DOHH2 (cell line): Measurements from ENCODE around the gene NDUFB11.
"Not testable (repeated sequence)": the region's sequence is repeated elsewhere in the genome, so short reads cannot be mapped to it uniquely, and the experiment has no call there.

Experiments used
- CTCF ChIP-seq: fragments of 200-600 bp; sonication (generic); IDR thresholded peaks from one replicate; pipeline ENCODE4 v1.5.1; 2014; ENCODE audit warnings: antibody characterized with exemption, mild to moderate bottlenecking, low read depth, low read length; ENCODE audit not compliant: poor library complexity, severe bottlenecking
- EZH2phosphoT487 ChIP-seq: fragments of 200-600 bp; sonication (generic); IDR thresholded peaks from 2 replicates; pipeline ENCODE4 v1.6.1; 2017; ENCODE audit warnings: borderline replicate concordance, mild to moderate bottlenecking, antibody characterized with exemption, low read length, moderate library complexity, mixed read lengths

- not testable (repeated sequence) for TF ChIP-seq CTCF, EZH2phosphoT487
These were observed 20.0 kb downstream of the NDUFB11 start for GRCh38 chrX:47124466-47124865.
